ENCODE data around the gene BCL2L12.

- TF ChIP-seq FOXM1 (IDR thresholded peaks at IDR 0.05; ENCODE audit: borderline replicate concordance): no peak
- no peak for TF ChIP-seq SP1 (IDR thresholded peaks at IDR 0.05)
- no peak for TF ChIP-seq ZNF384 (IDR thresholded peaks at IDR 0.05)
- no peak for TF ChIP-seq SUZ12 (IDR thresholded peaks at IDR 0.05)
- TF ChIP-seq HDGF (IDR thresholded peaks at IDR 0.05; ENCODE audit: borderline replicate concordance): no peak
Measured at GRCh38 chr19:49640113-49640898, 25.4 kb upstream of the BCL2L12 start, which contains the start of gene RRAS.
